ENCODE results near the gene KCTD20.
"Not testable (repeated sequence)": the region's sequence is repeated elsewhere in the genome, so short reads cannot be mapped to it uniquely, and the experiment has no call there.

KCTD20 gene

GRCh38 chr6:36431197-36431596 is 11.6 kb upstream of the KCTD20 start:
- Histone ChIP-seq H3K36me3 (ENCODE audit: insufficient read depth, low read length) (no peaks in the 10 kb centered on the region), H3K9me3 (ENCODE audit: control insufficient read depth, insufficient read depth, low read length) (no peaks in the 10 kb centered on the region), H3K9ac (ENCODE audit: low read depth, low read length) (no peak overlapping the region), H3K4me1 (ENCODE audit: insufficient read depth, low read length) (peaks cover 9% of the 10 kb centered on the region)

- H3K36me3 ChIP-seq (ENCODE audit: insufficient read depth, low read length), result no peaks in the 10 kb centered on the region
- no peaks in the 10 kb centered on the region for H3K9me3 ChIP-seq (ENCODE audit: control insufficient read depth, insufficient read depth, low read length)
- H3K9ac ChIP-seq (ENCODE audit: low read depth, low read length), result no peak overlapping the region
- peaks cover 13% of the 10 kb centered on the region for H3K4me1 ChIP-seq (ENCODE audit: insufficient read depth, low read length)
Measured at GRCh38 chr6:36432151-36432671, 10.6 kb upstream of the KCTD20 start.

- Histone ChIP-seq H3K9ac (ENCODE audit: low read depth, low read length) (no peak overlapping the region), H3K36me3 (ENCODE audit: insufficient read depth, low read length) (no peaks in the 10 kb centered on the region), H3K4me1 (ENCODE audit: insufficient read depth, low read length) (peaks cover 19% of the 10 kb centered on the region), H3K9me3 (ENCODE audit: control insufficient read depth, insufficient read depth, low read length) (no peaks in the 10 kb centered on the region)
Measured at GRCh38 chr6:36436466-36436865, 6.3 kb upstream of the KCTD20 start.

- Histone ChIP-seq H3K4me1 (ENCODE audit: insufficient read depth, low read length) (peaks cover 13% of the 10 kb centered on the region), H3K9me3 (ENCODE audit: control insufficient read depth, insufficient read depth, low read length) (no peaks in the 10 kb centered on the region), H3K36me3 (ENCODE audit: insufficient read depth, low read length) (no peaks in the 10 kb centered on the region), H3K9ac (ENCODE audit: low read depth, low read length) (peak overlapping the region; percentile 23; the same call in 1 of the 2 replicates)
Measured at GRCh38 chr6:36441307-36441894, 1.4 kb upstream of the KCTD20 start.

- Histone ChIP-seq H3K9ac (ENCODE audit: low read depth, low read length) (peak overlapping the region; percentile 65), H3K4me1 (ENCODE audit: insufficient read depth, low read length) (peaks cover 12% of the 10 kb centered on the region), H3K9me3 (ENCODE audit: control insufficient read depth, insufficient read depth, low read length) (no peaks in the 10 kb centered on the region), H3K36me3 (ENCODE audit: insufficient read depth, low read length) (no peaks in the 10 kb centered on the region)
Measured at GRCh38 chr6:36442103-36442670, 613 bp upstream of the KCTD20 start.

- H3K9me3 ChIP-seq (ENCODE audit: control insufficient read depth, insufficient read depth, low read length), result no peaks in the 10 kb centered on the region
- no peaks in the 10 kb centered on the region for H3K36me3 ChIP-seq (ENCODE audit: insufficient read depth, low read length)
- H3K4me1 ChIP-seq (ENCODE audit: insufficient read depth, low read length), result peaks cover 12% of the 10 kb centered on the region
- H3K9ac ChIP-seq (ENCODE audit: low read depth, low read length), result peak overlapping the region; percentile 65
Measured at GRCh38 chr6:36443471-36444428, 950 bp downstream of the KCTD20 start.

GRCh38 chr6:36444470-36444869 is 1.7 kb downstream of the KCTD20 start:
- Histone ChIP-seq H3K9me3 (ENCODE audit: control insufficient read depth, insufficient read depth, low read length) (no peaks in the 10 kb centered on the region), H3K36me3 (ENCODE audit: insufficient read depth, low read length) (no peaks in the 10 kb centered on the region), H3K4me1 (ENCODE audit: insufficient read depth, low read length) (peaks cover 12% of the 10 kb centered on the region), H3K9ac (ENCODE audit: low read depth, low read length) (peak overlapping the region; percentile 65; the same call in 1 of the 2 replicates)

- Histone ChIP-seq H3K36me3 (ENCODE audit: insufficient read depth, low read length) (no peaks in the 10 kb centered on the region), H3K9me3 (ENCODE audit: control insufficient read depth, insufficient read depth, low read length) (no peaks in the 10 kb centered on the region), H3K4me1 (ENCODE audit: insufficient read depth, low read length) (peaks cover 12% of the 10 kb centered on the region), H3K9ac (ENCODE audit: low read depth, low read length) (no peak overlapping the region)
Measured at GRCh38 chr6:36445621-36446020, 2.8 kb downstream of the KCTD20 start.

- not testable (repeated sequence) for H3K9me3 ChIP-seq (ENCODE audit: control insufficient read depth, insufficient read depth, low read length); H3K4me1 ChIP-seq (ENCODE audit: insufficient read depth, low read length); H3K36me3 ChIP-seq (ENCODE audit: insufficient read depth, low read length); H3K9ac ChIP-seq (ENCODE audit: low read depth, low read length)
Measured at GRCh38 chr6:36449173-36449572, 6.4 kb downstream of the KCTD20 start.

GRCh38 chr6:36452897-36453296 is 10.1 kb downstream of the KCTD20 start:
- H3K36me3 ChIP-seq (ENCODE audit: insufficient read depth, low read length); H3K9ac ChIP-seq (ENCODE audit: low read depth, low read length); H3K4me1 ChIP-seq (ENCODE audit: insufficient read depth, low read length); H3K9me3 ChIP-seq (ENCODE audit: control insufficient read depth, insufficient read depth, low read length): not testable (repeated sequence)

GRCh38 chr6:36455486-36456027 is 12.8 kb downstream of the KCTD20 start:
- Histone ChIP-seq H3K36me3 (ENCODE audit: insufficient read depth, low read length) (no peaks in the 10 kb centered on the region), H3K9ac (ENCODE audit: low read depth, low read length) (no peak overlapping the region), H3K9me3 (ENCODE audit: control insufficient read depth, insufficient read depth, low read length) (no peaks in the 10 kb centered on the region), H3K4me1 (ENCODE audit: insufficient read depth, low read length) (no peaks in the 10 kb centered on the region)

GRCh38 chr6:36459501-36459900 is 16.7 kb downstream of the KCTD20 start:
- Histone ChIP-seq H3K9ac (ENCODE audit: low read depth, low read length) (no peak overlapping the region), H3K9me3 (ENCODE audit: control insufficient read depth, insufficient read depth, low read length) (no peaks in the 10 kb centered on the region), H3K4me1 (ENCODE audit: insufficient read depth, low read length) (peaks cover 3% of the 10 kb centered on the region; the same call in 1 of the 2 replicates), H3K36me3 (ENCODE audit: insufficient read depth, low read length) (no peaks in the 10 kb centered on the region)

GRCh38 chr6:36460916-36461315 is 18.1 kb downstream of the KCTD20 start:
- peaks cover 6% of the 10 kb centered on the region; the same call in 1 of the 2 replicates for H3K4me1 ChIP-seq (ENCODE audit: insufficient read depth, low read length)
- no peaks in the 10 kb centered on the region for H3K9me3 ChIP-seq (ENCODE audit: control insufficient read depth, insufficient read depth, low read length)
- no peaks in the 10 kb centered on the region for H3K36me3 ChIP-seq (ENCODE audit: insufficient read depth, low read length)
- H3K9ac ChIP-seq (ENCODE audit: low read depth, low read length), result no peak overlapping the region

- Histone ChIP-seq H3K4me1 (ENCODE audit: insufficient read depth, low read length) (peaks cover 6% of the 10 kb centered on the region; the same call in 1 of the 2 replicates), H3K9me3 (ENCODE audit: control insufficient read depth, insufficient read depth, low read length) (no peaks in the 10 kb centered on the region), H3K36me3 (ENCODE audit: insufficient read depth, low read length) (no peaks in the 10 kb centered on the region), H3K9ac (ENCODE audit: low read depth, low read length) (no peak overlapping the region)
Measured at GRCh38 chr6:36461646-36462045, 18.8 kb downstream of the KCTD20 start.
